Mucosa of rectum (tissue), 2 donors: ENCODE measurements around the gene SLC35A4.

Source experiments
- H3K27ac ChIP-seq, 2 donors: one replicate each; pipeline ENCODE4 v1.7.0; 2013; ENCODE audit warnings: inconsistent platforms in 2 of 2, low read depth in 2 of 2, low read length in 2 of 2
- H3K27me3 ChIP-seq, 2 donors: one replicate each; pipeline ENCODE4 v1.7.0; 2013; ENCODE audit warnings: low read length in 2 of 2; ENCODE audit not compliant: control insufficient read depth in 2 of 2, insufficient read depth in 2 of 2
- H3K36me3 ChIP-seq, 2 donors: one replicate each; pipeline ENCODE4 v1.7.0; 2013; ENCODE audit warnings: low read length in 2 of 2; ENCODE audit not compliant: control insufficient read depth in 2 of 2, insufficient read depth in 2 of 2
- H3K4me1 ChIP-seq, 2 donors: one replicate each; pipeline ENCODE4 v1.7.0; 2013; ENCODE audit warnings: low read length in 2 of 2, mild to moderate bottlenecking in 1 of 2; ENCODE audit not compliant: control insufficient read depth in 2 of 2, insufficient read depth in 2 of 2
- H3K4me3 ChIP-seq, 2 donors: one replicate each; pipeline ENCODE4 v1.7.0; 2013; ENCODE audit warnings: low read length in 2 of 2
- H3K9ac ChIP-seq, 2 donors: one replicate each; pipeline ENCODE4 v1.7.0; 2013; ENCODE audit warnings: low read length in 2 of 2, low read depth in 1 of 2, mild to moderate bottlenecking in 1 of 2
- H3K9me3 ChIP-seq, 2 donors: one replicate each; pipeline ENCODE4 v1.7.0; 2013; ENCODE audit warnings: low read length in 2 of 2; ENCODE audit not compliant: control insufficient read depth in 2 of 2
- donor health status: healthy.
- donor health status: Normal muscosa, but diverticular disease.

SLC35A4 gene, protein sequence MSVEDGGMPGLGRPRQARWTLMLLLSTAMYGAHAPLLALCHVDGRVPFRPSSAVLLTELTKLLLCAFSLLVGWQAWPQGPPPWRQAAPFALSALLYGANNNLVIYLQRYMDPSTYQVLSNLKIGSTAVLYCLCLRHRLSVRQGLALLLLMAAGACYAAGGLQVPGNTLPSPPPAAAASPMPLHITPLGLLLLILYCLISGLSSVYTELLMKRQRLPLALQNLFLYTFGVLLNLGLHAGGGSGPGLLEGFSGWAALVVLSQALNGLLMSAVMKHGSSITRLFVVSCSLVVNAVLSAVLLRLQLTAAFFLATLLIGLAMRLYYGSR

DNA sequence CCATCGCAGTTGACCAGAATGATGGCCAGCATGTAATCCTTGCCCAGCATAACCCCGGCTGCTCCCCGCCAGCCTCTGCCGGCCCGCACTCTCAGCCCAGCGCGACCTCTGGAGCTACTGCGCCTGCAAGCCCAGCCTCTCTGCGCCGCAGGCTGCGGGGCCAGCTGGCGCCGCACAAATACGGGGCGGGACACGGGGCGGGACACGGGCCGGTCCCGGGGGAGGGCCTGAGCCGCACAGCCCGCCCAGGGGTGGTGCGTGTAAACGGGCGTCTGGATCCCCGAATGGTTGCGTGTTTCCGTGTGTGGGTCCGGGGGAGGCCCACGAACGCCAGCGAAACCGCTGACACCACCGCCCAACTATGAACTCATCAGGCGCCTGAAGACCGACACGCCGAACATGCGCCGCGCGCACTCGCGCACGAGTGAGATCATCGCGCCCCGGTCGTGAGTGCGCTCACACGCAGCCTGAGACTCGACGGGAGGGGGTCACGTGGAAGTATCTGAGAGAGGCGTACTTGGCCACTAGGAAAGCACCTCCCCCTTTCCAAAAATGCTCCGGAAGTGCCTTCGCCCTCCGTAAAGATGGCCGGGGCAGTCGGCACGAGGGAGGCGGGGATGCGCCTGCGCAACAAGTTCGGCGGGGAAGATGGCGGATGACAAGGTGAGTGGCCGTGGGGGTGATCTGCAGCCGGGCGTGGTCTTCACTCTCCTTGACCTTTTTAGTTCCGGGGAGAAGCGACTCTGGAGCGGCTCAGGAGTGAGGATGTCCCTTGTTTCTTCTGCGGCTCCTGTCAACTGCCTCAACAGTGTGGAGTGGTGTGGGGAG is at the start of gene SLC35A4, which contains the start of gene APBB3:
TSS of gene SLC35A4 (plus strand) at position 633 of the 828 bp plus-strand sequence. CDS start 2,342 bp downstream, outside the sequence.
TSS of gene APBB3 (minus strand) at position 403 of the 828 bp plus-strand sequence. CDS start at position 50, 353 bp downstream.
- Histone ChIP-seq H3K9ac (peak within 1 kb of the TSS; percentile 79 to 91), H3K27me3 (no peaks in the 10 kb centered on the region), H3K4me1 (peaks cover 23 to 32% of the 10 kb centered on the region in 2 donors), H3K9me3 (no peaks in the 10 kb centered on the region), H3K27ac (peak within 1 kb of the TSS; percentile 93 to 96), H3K36me3 (peaks cover 22 to 36% of the 10 kb centered on the region in 2 donors), H3K4me3 (peak within 1 kb of the TSS; percentile 75 to 99)

DNA sequence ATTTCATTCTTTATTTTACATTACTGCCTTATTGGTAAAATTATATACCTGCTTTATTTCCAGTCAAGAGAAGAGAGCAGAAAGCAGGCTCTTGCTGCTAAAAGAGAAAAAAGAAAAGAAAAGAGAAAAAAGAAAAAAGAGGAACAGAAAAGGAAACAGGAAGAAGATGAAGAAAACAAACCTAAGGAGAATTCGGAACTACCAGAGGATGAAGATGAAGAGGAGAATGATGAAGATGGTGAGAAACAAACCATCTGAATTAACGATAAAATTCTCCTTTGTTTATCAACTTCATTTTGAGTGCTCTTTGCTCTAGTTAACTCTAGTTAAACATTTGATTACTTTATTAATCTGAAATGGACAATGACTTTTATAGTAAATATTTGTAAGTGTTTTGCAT is 40.6 kb upstream of the SLC35A4 start:
- Histone ChIP-seq H3K36me3 (peaks cover 43 to 50% of the 10 kb centered on the region in 2 donors), H3K4me1 (no peaks in the 10 kb centered on the region), H3K27me3 (no peaks in the 10 kb centered on the region), H3K9ac (no peak overlapping the region), H3K4me3 (no peak overlapping the region), H3K9me3 (no peaks in the 10 kb centered on the region), H3K27ac (no peak overlapping the region)

DNA sequence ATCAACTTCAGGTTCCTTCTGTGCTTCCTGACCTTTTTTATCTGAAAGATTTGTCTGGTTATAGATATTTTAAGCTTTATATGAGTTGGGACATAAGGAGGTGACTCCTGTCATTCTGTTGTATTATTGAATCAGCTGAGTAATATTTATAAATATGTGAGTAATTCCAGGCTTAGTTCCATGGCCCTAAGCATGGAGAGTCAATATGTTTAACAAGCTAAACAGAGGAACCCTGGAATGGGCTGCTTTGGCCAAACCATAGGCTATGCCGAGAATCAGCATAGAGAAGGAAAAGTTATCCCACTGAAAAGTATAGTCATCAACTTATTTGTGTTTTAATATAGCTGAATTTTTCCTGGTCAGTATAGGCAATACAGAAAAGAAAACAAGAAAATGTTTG is 24.4 kb upstream of the SLC35A4 start:
- Histone ChIP-seq H3K4me1 (peaks cover 4 to 5% of the 10 kb centered on the region in 2 donors), H3K9ac (no peak overlapping the region), H3K27me3 (no peaks in the 10 kb centered on the region), H3K9me3 (no peaks in the 10 kb centered on the region), H3K27ac (no peak overlapping the region), H3K4me3 (no peak overlapping the region), H3K36me3 (peaks cover 57 to 68% of the 10 kb centered on the region in 2 donors)

DNA sequence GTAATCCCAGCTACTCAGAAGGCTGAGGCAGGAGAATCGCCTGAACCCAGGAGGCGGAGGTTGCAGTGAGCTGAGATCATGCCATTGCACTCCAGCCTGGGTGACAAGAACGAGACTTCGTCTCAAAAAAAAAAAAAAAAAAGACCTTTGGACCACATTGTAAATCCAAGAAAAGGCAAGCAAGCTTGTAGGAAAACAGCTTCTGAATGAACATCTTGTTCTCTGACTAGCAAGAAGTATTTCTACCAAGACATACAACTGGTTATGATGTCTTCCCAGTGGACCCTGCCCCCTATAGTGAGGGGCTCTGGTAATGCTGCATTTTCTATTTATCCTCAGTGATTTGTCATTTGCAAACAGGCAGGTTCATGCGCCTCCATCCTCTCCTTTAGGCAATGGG is 21.7 kb upstream of the SLC35A4 start:
- H3K36me3 ChIP-seq = peaks cover 43 to 58% of the 10 kb centered on the region in 2 donors

DNA sequence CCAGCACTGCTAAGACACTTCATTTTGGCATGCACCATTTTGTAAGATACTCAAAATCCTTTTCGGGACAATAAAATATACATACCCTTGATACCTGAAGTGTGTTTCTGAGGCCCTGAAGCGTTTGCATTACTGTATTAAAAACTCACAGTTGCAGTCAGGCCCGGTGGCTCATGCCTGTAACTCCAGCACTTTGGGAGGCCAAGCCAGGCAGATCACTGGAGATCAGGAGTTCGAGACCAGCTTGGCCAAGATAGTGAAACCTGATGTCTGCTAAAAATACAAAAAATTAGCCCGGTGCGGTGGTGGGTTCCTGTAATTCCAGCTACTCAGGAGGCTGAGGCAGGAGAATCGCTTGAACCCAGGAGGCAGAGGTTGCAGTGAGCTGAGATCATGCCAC is 19.6 kb upstream of the SLC35A4 start:
- no peaks in the 10 kb centered on the region for H3K27me3 ChIP-seq
- H3K27ac ChIP-seq = no peak overlapping the region
- H3K9me3 ChIP-seq = no peaks in the 10 kb centered on the region
- no peak overlapping the region for H3K4me3 ChIP-seq
- peaks cover 32 to 42% of the 10 kb centered on the region in 2 donors for H3K36me3 ChIP-seq
- H3K4me1 ChIP-seq = peaks cover 44 to 46% of the 10 kb centered on the region in 2 donors
- no peak overlapping the region for H3K9ac ChIP-seq

More for the DNA sequence above, 21.7 kb upstream of the SLC35A4 start:
- H3K4me3 ChIP-seq = no peak overlapping the region
- peaks cover 24 to 26% of the 10 kb centered on the region in 2 donors for H3K4me1 ChIP-seq
- no peak overlapping the region for H3K9ac ChIP-seq
- H3K27me3 ChIP-seq = no peaks in the 10 kb centered on the region
- peak overlapping the region; percentile 63 to 69 for H3K27ac ChIP-seq
- H3K9me3 ChIP-seq = no peaks in the 10 kb centered on the region

DNA sequence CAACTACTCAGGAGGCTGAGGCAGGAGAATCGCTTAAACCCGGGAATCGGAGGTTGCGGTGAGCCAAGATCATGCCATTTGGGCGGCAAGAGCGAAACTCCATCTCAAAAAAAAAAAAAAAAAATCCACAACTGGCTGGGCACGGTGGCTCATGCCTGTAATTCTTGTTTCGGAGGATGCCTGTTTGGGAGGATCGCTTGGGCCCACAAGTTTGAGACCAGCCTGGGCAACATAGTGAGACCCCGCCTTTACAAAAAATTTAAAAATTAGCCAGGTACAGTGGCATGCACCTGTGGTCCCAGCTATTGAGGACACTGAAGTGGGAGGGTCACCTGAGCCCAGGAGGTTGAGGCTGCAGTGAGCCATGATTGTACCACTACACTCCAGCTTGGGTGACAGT is 19.0 kb upstream of the SLC35A4 start:
- Histone ChIP-seq H3K4me3 (no peak overlapping the region), H3K36me3 (peaks cover 32 to 42% of the 10 kb centered on the region in 2 donors), H3K27me3 (no peaks in the 10 kb centered on the region), H3K27ac (peak overlapping the region in 1 of 2 donors; percentile 100), H3K4me1 (peaks cover 44 to 46% of the 10 kb centered on the region in 2 donors), H3K9ac (no peak overlapping the region), H3K9me3 (no peaks in the 10 kb centered on the region)

DNA sequence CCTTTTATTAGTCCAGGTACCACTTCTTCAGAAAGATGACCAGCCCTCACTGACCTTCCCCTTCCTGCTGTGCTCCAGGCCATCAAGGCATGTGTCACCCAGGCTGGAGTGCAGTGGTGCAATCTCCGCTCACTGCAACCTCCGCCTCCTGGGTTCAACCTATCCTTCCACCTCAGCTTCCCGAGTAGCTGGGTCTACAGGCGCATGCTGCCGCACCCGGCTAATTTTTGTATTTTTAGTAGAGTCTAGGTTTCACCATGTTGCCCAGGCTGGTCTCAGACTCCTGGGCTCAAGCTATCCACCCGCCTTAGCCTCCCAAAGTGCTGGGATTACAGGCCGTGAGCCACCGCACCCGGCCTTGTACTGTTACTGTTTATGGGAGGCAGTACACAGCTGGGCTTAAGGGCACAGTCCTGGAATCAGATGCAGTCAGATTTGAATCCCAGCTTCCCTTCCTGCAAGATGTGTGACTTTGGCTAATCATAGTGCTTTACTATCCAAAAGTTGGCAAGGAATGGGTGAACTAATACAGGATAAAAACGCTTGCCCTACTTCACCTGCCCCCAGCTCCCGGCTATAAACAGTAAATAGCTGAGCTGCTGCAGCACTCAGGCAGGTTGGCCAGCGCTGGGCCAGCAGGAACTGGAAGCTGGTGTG is 17.6 kb upstream of the SLC35A4 start:
- Histone ChIP-seq H3K27ac (peak overlapping the region; percentile 99 to 100), H3K9me3 (no peaks in the 10 kb centered on the region), H3K36me3 (peaks cover 33 to 42% of the 10 kb centered on the region in 2 donors), H3K9ac (peak overlapping the region; percentile 54 to 96), H3K4me1 (peaks cover 44 to 46% of the 10 kb centered on the region in 2 donors), H3K4me3 (peak overlapping the region; percentile 74 to 80), H3K27me3 (no peaks in the 10 kb centered on the region)

DNA sequence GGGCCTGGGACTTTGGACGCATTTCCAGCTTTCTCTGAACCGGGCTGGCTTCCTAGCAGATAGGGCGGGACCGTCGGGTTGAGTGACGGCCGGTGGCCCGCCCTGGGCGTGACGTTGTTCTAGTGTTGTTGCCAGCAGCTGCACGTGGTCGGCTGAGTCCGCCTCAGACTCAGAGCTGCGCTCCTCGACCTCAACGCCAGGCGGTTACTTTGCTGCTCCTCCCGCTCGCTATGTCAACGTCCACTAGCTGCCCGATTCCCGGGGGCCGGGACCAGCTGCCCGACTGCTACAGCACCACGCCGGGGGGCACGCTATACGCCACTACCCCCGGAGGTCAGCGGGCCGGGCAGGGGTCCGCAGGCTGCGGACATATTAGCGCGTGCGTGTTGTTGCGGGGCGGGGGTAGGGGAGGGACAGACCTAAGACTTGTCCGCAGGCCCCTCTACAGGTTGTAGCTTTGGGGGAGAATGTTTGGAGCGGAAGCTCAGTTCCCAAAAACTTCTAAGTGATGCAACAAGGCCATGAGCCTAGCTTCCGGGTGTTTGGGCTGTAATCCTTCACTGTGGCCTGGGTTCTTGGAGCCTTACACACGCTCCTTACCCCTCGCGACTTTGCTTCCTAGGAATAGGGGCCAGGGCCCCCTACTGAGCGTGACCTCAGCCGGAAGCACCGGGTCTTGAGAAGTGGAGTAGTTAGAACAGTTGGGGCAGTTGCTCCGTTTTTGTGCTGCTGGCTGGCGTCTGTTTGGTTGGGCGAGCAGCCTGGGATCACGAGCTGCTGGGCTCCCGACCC is 16.9 kb upstream of the SLC35A4 start, which contains the start of gene EIF4EBP3:
TSS of gene EIF4EBP3 (plus strand) at position 155 of the 792 bp plus-strand sequence. CDS start at position 231, 76 bp downstream.
- H3K9me3 ChIP-seq = no peaks in the 10 kb centered on the region
- H3K36me3 ChIP-seq = peaks cover 33 to 41% of the 10 kb centered on the region in 2 donors

DNA sequence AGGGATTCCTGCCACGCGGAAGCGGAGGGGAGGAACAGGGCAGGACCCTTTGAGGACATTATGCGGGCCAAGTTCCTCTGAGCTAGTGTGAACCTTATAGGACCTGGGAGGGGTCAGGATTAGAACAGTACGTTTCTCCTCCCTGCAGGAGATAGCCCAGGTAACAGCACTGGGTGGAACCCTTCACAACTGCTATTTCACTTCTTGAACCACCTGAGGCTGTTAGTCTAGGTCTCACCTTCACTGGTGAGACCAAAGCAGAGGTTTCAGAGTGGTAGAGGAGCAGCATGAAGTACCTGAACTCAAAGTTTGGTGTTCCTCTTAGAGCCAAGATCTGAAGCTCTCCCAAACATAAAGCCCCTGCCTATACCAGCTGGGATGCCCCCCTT is 16.3 kb upstream of the SLC35A4 start:
- Histone ChIP-seq H3K4me3 (peak overlapping the region; percentile 74 to 80), H3K36me3 (peaks cover 33 to 37% of the 10 kb centered on the region in 2 donors), H3K4me1 (peaks cover 40 to 43% of the 10 kb centered on the region in 2 donors)

More for the DNA sequence above, 16.9 kb upstream of the SLC35A4 start, which contains the start of gene EIF4EBP3:
- H3K9ac ChIP-seq = peak within 1 kb of the TSS; percentile 74 to 96
- H3K27ac ChIP-seq = peak within 1 kb of the TSS; percentile 99 to 100
- no peaks in the 10 kb centered on the region for H3K27me3 ChIP-seq
- H3K4me1 ChIP-seq = peaks cover 44 to 46% of the 10 kb centered on the region in 2 donors
- peak within 1 kb of the TSS; percentile 74 to 80 for H3K4me3 ChIP-seq

More for the DNA sequence above, 16.3 kb upstream of the SLC35A4 start:
- H3K27me3 ChIP-seq = no peaks in the 10 kb centered on the region
- H3K9ac ChIP-seq = peak overlapping the region; percentile 74 to 96
- peak overlapping the region; percentile 99 to 100 for H3K27ac ChIP-seq
- no peaks in the 10 kb centered on the region for H3K9me3 ChIP-seq
